ENCODE data around the gene CYTH4.
A peak's percentile ranks its signal among the peaks of the same experiment; 100 is the strongest.

Gene CYTH4

GRCh38 chr22:37281646-37282384, 493 bp upstream of the CYTH4 start:
- no peaks in the 10 kb centered on the region for H3K27me3 Mint-ChIP-seq
- no peak for ATAC-seq (replicated peaks)

GRCh38 chr22:37283393-37283937, 1.2 kb downstream of the CYTH4 start:
- H3K4me3 Mint-ChIP-seq, result peak overlapping the region; percentile 97 to 99
- H3K27ac Mint-ChIP-seq, result peak overlapping the region; percentile 96 to 97
- no peak for DNase-seq
- ATAC-seq (replicated peaks), result no peak
- peaks cover 36% of the 10 kb centered on the region for H3K36me3 Mint-ChIP-seq (ENCODE audit: insufficient read depth)
- H3K9me3 Mint-ChIP-seq, result no peaks in the 10 kb centered on the region
- H3K27me3 Mint-ChIP-seq, result no peaks in the 10 kb centered on the region
- peaks cover 70 to 73% of the 10 kb centered on the region in 2 donors for H3K4me1 Mint-ChIP-seq (ENCODE audit: low read depth in 2 of 2)

More at GRCh38 chr22:37281646-37282384, 493 bp upstream of the CYTH4 start:
- no peak for DNase-seq
- peak overlapping the region; percentile 96 to 97 for H3K27ac Mint-ChIP-seq
- peaks cover 62 to 63% of the 10 kb centered on the region in 2 donors for H3K4me1 Mint-ChIP-seq (ENCODE audit: low read depth in 2 of 2)
- no peaks in the 10 kb centered on the region for H3K9me3 Mint-ChIP-seq
- H3K36me3 Mint-ChIP-seq (ENCODE audit: insufficient read depth), result peaks cover 21% of the 10 kb centered on the region
- peak overlapping the region; percentile 97 to 99 for H3K4me3 Mint-ChIP-seq

- peaks cover 70 to 71% of the 10 kb centered on the region in 2 donors for H3K4me1 Mint-ChIP-seq (ENCODE audit: low read depth in 2 of 2)
- ATAC-seq (replicated peaks), result no peak
- no peak for DNase-seq
Observed at GRCh38 chr22:37284126-37284804, 2.0 kb downstream of the CYTH4 start.

GRCh38 chr22:37284805-37285355, 2.6 kb downstream of the CYTH4 start:
- no peaks in the 10 kb centered on the region for H3K9me3 Mint-ChIP-seq
- DNase-seq, result peak; percentile 62 to 72 (median 65)
- H3K27ac Mint-ChIP-seq, result peak overlapping the region; percentile 96 to 97

More at GRCh38 chr22:37284126-37284804, 2.0 kb downstream of the CYTH4 start:
- Mint-ChIP-seq H3K4me3 (peak overlapping the region; percentile 97 to 99), H3K36me3 (ENCODE audit: insufficient read depth) (peaks cover 43% of the 10 kb centered on the region), H3K27ac (peak overlapping the region; percentile 96 to 97), H3K9me3 (no peaks in the 10 kb centered on the region), H3K27me3 (no peaks in the 10 kb centered on the region)

GRCh38 chr22:37285937-37286336, 3.6 kb downstream of the CYTH4 start:
- H3K4me1 Mint-ChIP-seq (ENCODE audit: low read depth in 2 of 2), result peaks cover 74 to 80% of the 10 kb centered on the region in 2 donors
- H3K27ac Mint-ChIP-seq, result peak overlapping the region; percentile 44 to 96

More at GRCh38 chr22:37284805-37285355, 2.6 kb downstream of the CYTH4 start:
- H3K4me3 Mint-ChIP-seq, result peak overlapping the region; percentile 97 to 99
- H3K4me1 Mint-ChIP-seq (ENCODE audit: low read depth in 2 of 2), result peaks cover 68 to 70% of the 10 kb centered on the region in 2 donors
- peaks cover 49% of the 10 kb centered on the region for H3K36me3 Mint-ChIP-seq (ENCODE audit: insufficient read depth)
- peak; percentile 85 for ATAC-seq (replicated peaks)
- no peaks in the 10 kb centered on the region for H3K27me3 Mint-ChIP-seq

GRCh38 chr22:37287550-37287951, 5.2 kb downstream of the CYTH4 start:
- no peaks in the 10 kb centered on the region for H3K27me3 Mint-ChIP-seq
- peak overlapping the region; percentile 68 to 96 for H3K27ac Mint-ChIP-seq
- H3K36me3 Mint-ChIP-seq (ENCODE audit: insufficient read depth), result peaks cover 56% of the 10 kb centered on the region
- peak overlapping the region; percentile 97 to 99 for H3K4me3 Mint-ChIP-seq
- no peak for ATAC-seq (replicated peaks)
- peaks cover 75 to 84% of the 10 kb centered on the region in 2 donors for H3K4me1 Mint-ChIP-seq (ENCODE audit: low read depth in 2 of 2)
- no peak for DNase-seq
- no peaks in the 10 kb centered on the region for H3K9me3 Mint-ChIP-seq

More at GRCh38 chr22:37285937-37286336, 3.6 kb downstream of the CYTH4 start:
- Mint-ChIP-seq H3K9me3 (no peaks in the 10 kb centered on the region), H3K27me3 (no peaks in the 10 kb centered on the region), H3K4me3 (peak overlapping the region; percentile 97 to 99), H3K36me3 (ENCODE audit: insufficient read depth) (peaks cover 50% of the 10 kb centered on the region)
- DNase-seq (no peak), ATAC-seq (replicated peaks) (no peak)

- no peak for DNase-seq
- peak overlapping the region; percentile 47 to 91 for H3K27ac Mint-ChIP-seq
- H3K4me3 Mint-ChIP-seq, result peak overlapping the region in 1 of 2 donors; percentile 99
- no peak for ATAC-seq (replicated peaks)
- H3K27me3 Mint-ChIP-seq, result no peaks in the 10 kb centered on the region
- no peaks in the 10 kb centered on the region for H3K9me3 Mint-ChIP-seq
- H3K4me1 Mint-ChIP-seq (ENCODE audit: low read depth in 2 of 2), result peaks cover 76 to 81% of the 10 kb centered on the region in 2 donors
- H3K36me3 Mint-ChIP-seq (ENCODE audit: insufficient read depth), result peaks cover 62% of the 10 kb centered on the region
Observed at GRCh38 chr22:37288521-37288920, 6.2 kb downstream of the CYTH4 start.

GRCh38 chr22:37289156-37289735, 6.9 kb downstream of the CYTH4 start:
- Mint-ChIP-seq H3K36me3 (ENCODE audit: insufficient read depth) (peaks cover 62% of the 10 kb centered on the region), H3K9me3 (no peaks in the 10 kb centered on the region), H3K4me3 (peak overlapping the region in 1 of 2 donors; percentile 99), H3K4me1 (ENCODE audit: low read depth in 2 of 2) (peaks cover 74 to 81% of the 10 kb centered on the region in 2 donors), H3K27me3 (no peaks in the 10 kb centered on the region), H3K27ac (peak overlapping the region; percentile 47 to 91)
- DNase-seq, result no peak
- ATAC-seq (replicated peaks), result no peak

GRCh38 chr22:37290737-37291136, 8.4 kb downstream of the CYTH4 start:
- peaks cover 62% of the 10 kb centered on the region for H3K36me3 Mint-ChIP-seq (ENCODE audit: insufficient read depth)
- H3K4me3 Mint-ChIP-seq, result peak overlapping the region in 1 of 2 donors; percentile 40
- DNase-seq, result no peak
- peaks cover 72 to 75% of the 10 kb centered on the region in 2 donors for H3K4me1 Mint-ChIP-seq (ENCODE audit: low read depth in 2 of 2)
- no peak for ATAC-seq (replicated peaks)
- peak overlapping the region; percentile 56 to 91 for H3K27ac Mint-ChIP-seq
- no peaks in the 10 kb centered on the region for H3K9me3 Mint-ChIP-seq
- H3K27me3 Mint-ChIP-seq, result no peaks in the 10 kb centered on the region

- Mint-ChIP-seq H3K4me1 (ENCODE audit: low read depth in 2 of 2) (peaks cover 65% of the 10 kb centered on the region in 2 donors), H3K27ac (peak overlapping the region; percentile 56 to 91), H3K36me3 (ENCODE audit: insufficient read depth) (peaks cover 63% of the 10 kb centered on the region), H3K9me3 (no peaks in the 10 kb centered on the region), H3K4me3 (peak overlapping the region in 1 of 2 donors; percentile 20), H3K27me3 (no peaks in the 10 kb centered on the region)
- no peak for DNase-seq
- no peak for ATAC-seq (replicated peaks)
Observed at GRCh38 chr22:37291559-37292298, 9.4 kb downstream of the CYTH4 start.

GRCh38 chr22:37292641-37293040, 10.3 kb downstream of the CYTH4 start:
- DNase-seq (no peak), ATAC-seq (replicated peaks) (no peak)
- H3K4me1 Mint-ChIP-seq (ENCODE audit: low read depth in 2 of 2), result peaks cover 57 to 61% of the 10 kb centered on the region in 2 donors
- H3K9me3 Mint-ChIP-seq, result no peaks in the 10 kb centered on the region
- H3K36me3 Mint-ChIP-seq (ENCODE audit: insufficient read depth), result peaks cover 65% of the 10 kb centered on the region
- no peak overlapping the region for H3K4me3 Mint-ChIP-seq
- no peaks in the 10 kb centered on the region for H3K27me3 Mint-ChIP-seq
- H3K27ac Mint-ChIP-seq, result peak overlapping the region in 1 of 2 donors; percentile 41

- Mint-ChIP-seq H3K27ac (peak overlapping the region; percentile 41 to 84), H3K27me3 (no peaks in the 10 kb centered on the region), H3K9me3 (no peaks in the 10 kb centered on the region), H3K4me3 (no peak overlapping the region), H3K4me1 (ENCODE audit: low read depth in 2 of 2) (peaks cover 58 to 61% of the 10 kb centered on the region in 2 donors), H3K36me3 (ENCODE audit: insufficient read depth) (peaks cover 65% of the 10 kb centered on the region)
- DNase-seq (no peak), ATAC-seq (replicated peaks) (no peak)
Observed at GRCh38 chr22:37293172-37293571, 10.9 kb downstream of the CYTH4 start.
